ENCODE results near the gene PPCS. TPM values are rescaled to one million over a fixed set of nuclear protein-coding genes. Genes with fewer than 3 reads are reported as not detected.

The PPCS gene
- total and polyA plus RNA-seq, 2 donors, result 38.0 to 63.8 TPM

Small RNA genes lying within 50 kb of the gene (small RNA-seq; reads per million reads assigned to genes)
- gene TMSB4XP1, result not detected

Other genes starting within 250 kb of the PPCS start
- gene FOXJ3, start 121.3 kb upstream of the PPCS start, total RNA-seq, result 103 TPM
- 21.4 TPM for gene FOXJ3, start 121.3 kb upstream of the PPCS start, polyA plus RNA-seq
- 0.69 TPM for gene RIMKLA, start 75.8 kb upstream of the PPCS start, total RNA-seq
- 0.58 TPM for gene RIMKLA, start 75.8 kb upstream of the PPCS start, polyA plus RNA-seq
- gene ZMYND12, start 521 bp upstream of the PPCS start, total RNA-seq, result 3.2 TPM
- gene ZMYND12, start 521 bp upstream of the PPCS start, polyA plus RNA-seq, result 0.75 TPM
- gene CCDC30, start 6.7 kb downstream of the PPCS start, total RNA-seq, result 7.2 TPM
- gene CCDC30, start 6.7 kb downstream of the PPCS start, polyA plus RNA-seq, result 1.5 TPM
- gene PPIH, start 201.9 kb downstream of the PPCS start, total RNA-seq, result 24.1 TPM
- gene PPIH, start 201.9 kb downstream of the PPCS start, polyA plus RNA-seq, result 29.8 TPM
- 401 TPM for gene YBX1, start 225.9 kb downstream of the PPCS start, total RNA-seq
- 773 TPM for gene YBX1, start 225.9 kb downstream of the PPCS start, polyA plus RNA-seq

Measured in urinary bladder (tissue), 2 donors.